ENCODE results near the gene ACOT7.

- TF ChIP-seq CTCF (IDR thresholded peaks at IDR 0.05; ENCODE audit: low read length) = no peak
- no peak for TF ChIP-seq EZH2 (IDR thresholded peaks at IDR 0.05; ENCODE audit: borderline replicate concordance, low read length)
These were observed 97.7 kb downstream of the ACOT7 start for GRCh38 chr1:6295910-6296309.
